Astrocyte (in vitro differentiated cells and primary cell): ENCODE measurements around the gene NLGN1. TPM values are rescaled to one million over a fixed set of nuclear protein-coding genes. Genes with fewer than 3 reads are reported as not detected.

ENCODE experiments used
- DNase-seq: peaks from one replicate; pipeline ENCODE4 v3.0.0-alpha.2; 2010; ENCODE audit warnings: low read depth
- FAIRE-seq: peaks from 2 replicates; lab custom pipeline; 2011; peaks lifted over from hg19 to GRCh38; lab: Jason Lieb, UNC
- H2AFZ ChIP-seq: 2 replicates; pipeline ENCODE4 v1.6.0; 2012; ENCODE audit warnings: low read depth, low read length, inconsistent platforms
- H3K27ac ChIP-seq: 2 replicates; pipeline ENCODE4 v1.5.1; 2011; ENCODE audit warnings: low read depth, low read length, inconsistent platforms
- H3K27me3 ChIP-seq: 2 replicates; pipeline ENCODE4 v1.6.0; 2011; ENCODE audit warnings: low read length, inconsistent platforms; ENCODE audit not compliant: insufficient read depth
- H3K36me3 ChIP-seq: 2 replicates; pipeline ENCODE4 v1.5.1; 2011; ENCODE audit warnings: low read length, inconsistent platforms; ENCODE audit not compliant: insufficient read depth
- H3K4me1 ChIP-seq: 2 replicates; pipeline ENCODE4 v1.5.1; 2011; ENCODE audit warnings: low read length, inconsistent platforms; ENCODE audit not compliant: insufficient read depth
- H3K4me2 ChIP-seq: 2 replicates; pipeline ENCODE4 v1.6.0; 2012; ENCODE audit warnings: low read length, inconsistent platforms
- H3K4me3 ChIP-seq: 2 replicates; pipeline ENCODE4 v1.5.1; 2011; ENCODE audit warnings: low read depth, mild to moderate bottlenecking, low read length, inconsistent platforms; ENCODE audit not compliant: insufficient read depth
- H3K79me2 ChIP-seq: 2 replicates; pipeline ENCODE4 v1.6.0; 2012; ENCODE audit warnings: mild to moderate bottlenecking, low read length, inconsistent platforms; ENCODE audit not compliant: insufficient read depth
- H3K9ac ChIP-seq: 2 replicates; pipeline ENCODE4 v1.6.0; 2012; ENCODE audit warnings: mild to moderate bottlenecking, low read length, inconsistent platforms
- H3K9me3 ChIP-seq: 2 replicates; pipeline ENCODE4 v1.5.1; 2012; ENCODE audit warnings: low read depth, mild to moderate bottlenecking, low read length, inconsistent platforms; ENCODE audit not compliant: insufficient read depth
- H4K20me1 ChIP-seq: 2 replicates; pipeline ENCODE4 v1.6.0; 2012; ENCODE audit warnings: low read length, inconsistent platforms; ENCODE audit not compliant: insufficient read depth
- H3K27ac Mint-ChIP-seq: one replicate; pipeline ENCODE4 v1.8.0; 2021; ENCODE audit warnings: mild to moderate bottlenecking, mixed read lengths; ENCODE audit not compliant: unreplicated experiment
- H3K27me3 Mint-ChIP-seq: one replicate; pipeline ENCODE4 v1.8.0; 2021; ENCODE audit warnings: low read depth, mixed read lengths; ENCODE audit not compliant: unreplicated experiment
- H3K36me3 Mint-ChIP-seq: one replicate; pipeline ENCODE4 v1.8.0; 2021; ENCODE audit warnings: low read depth, mixed read lengths; ENCODE audit not compliant: unreplicated experiment
- H3K4me1 Mint-ChIP-seq: one replicate; pipeline ENCODE4 v1.8.0; 2021; ENCODE audit warnings: low read depth, mixed read lengths; ENCODE audit not compliant: unreplicated experiment
- H3K4me3 Mint-ChIP-seq: one replicate; pipeline ENCODE4 v1.8.0; 2021; ENCODE audit warnings: mild to moderate bottlenecking, moderate library complexity, mixed read lengths; ENCODE audit not compliant: unreplicated experiment
- H3K9me3 Mint-ChIP-seq: one replicate; pipeline ENCODE4 v1.8.0; 2021; ENCODE audit warnings: mild to moderate bottlenecking, mixed read lengths; ENCODE audit not compliant: unreplicated experiment
- CTCF ChIP-seq: IDR thresholded peaks from 2 replicates; pipeline ENCODE4 v1.5.1; 2011; ENCODE audit warnings: low read depth, mild to moderate bottlenecking, inconsistent platforms, low read length, moderate library complexity; ENCODE audit not compliant: insufficient read depth
- EZH2 ChIP-seq: IDR thresholded peaks from 2 replicates; pipeline ENCODE4 v1.6.1; 2012; ENCODE audit warnings: mild to moderate bottlenecking, low read length, inconsistent platforms; ENCODE audit not compliant: insufficient read depth
- total RNA-seq: library from RNA; stranded (reverse); gene quantifications from 2 replicates; pipeline ENCODE4 v1.2.1, GENCODE V29; 2021

Gene NLGN1
- total RNA-seq, 1 donor from 2014 or later, result 1.2 TPM

GRCh38 chr3:174268586-174268985, 871.0 kb downstream of the NLGN1 start:
- no peak overlapping the region for H3K9ac ChIP-seq
- H3K36me3 Mint-ChIP-seq, result no peaks in the 10 kb centered on the region
- no peaks in the 10 kb centered on the region for H3K9me3 Mint-ChIP-seq
- DNase-seq, result no peak
- H3K27me3 Mint-ChIP-seq, result no peaks in the 10 kb centered on the region
- H3K36me3 ChIP-seq, result no peaks in the 10 kb centered on the region
- H3K27ac Mint-ChIP-seq, result no peak overlapping the region
- FAIRE-seq, result no peak
- no peaks in the 10 kb centered on the region for H3K9me3 ChIP-seq
- no peaks in the 10 kb centered on the region for H3K4me1 ChIP-seq
- H4K20me1 ChIP-seq, result no peaks in the 10 kb centered on the region
- no peak overlapping the region for H3K4me3 ChIP-seq
- no peak overlapping the region for H3K4me2 ChIP-seq
- no peaks in the 10 kb centered on the region for H3K4me1 Mint-ChIP-seq
- no peak overlapping the region for H2AFZ ChIP-seq
- no peaks in the 10 kb centered on the region for H3K27me3 ChIP-seq
- H3K4me3 Mint-ChIP-seq, result no peak overlapping the region
- no peak overlapping the region for H3K27ac ChIP-seq
- TF ChIP-seq EZH2 (no peak), CTCF (no peak)
- H3K79me2 ChIP-seq, result no peaks in the 10 kb centered on the region

DNA sequence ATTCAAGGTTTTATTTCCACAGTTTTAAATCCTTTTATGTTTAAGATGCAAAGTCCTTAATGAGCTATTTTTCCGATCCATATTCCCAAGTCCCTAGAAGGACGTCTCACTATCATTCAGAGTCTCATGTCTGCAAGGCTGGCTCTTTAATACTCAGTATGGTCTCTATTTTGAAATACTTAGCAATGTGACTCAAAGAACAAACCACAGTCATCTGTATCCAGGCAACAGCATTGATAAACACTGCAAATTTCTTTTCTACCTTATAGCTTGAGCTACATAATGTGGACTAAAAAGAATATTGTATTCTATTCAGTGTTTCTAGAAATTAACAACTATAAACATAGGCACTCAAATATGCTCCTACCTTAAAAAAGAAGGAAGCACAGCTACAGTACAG, 873.3 kb downstream of the NLGN1 start:
- TF ChIP-seq EZH2, result no peak
- no peak for TF ChIP-seq CTCF
- Histone ChIP-seq H3K79me2 (no peaks in the 10 kb centered on the region), H3K9ac (no peak overlapping the region), H3K9me3 (no peaks in the 10 kb centered on the region), H3K4me2 (no peak overlapping the region), H3K4me3 (no peak overlapping the region), H3K27me3 (no peaks in the 10 kb centered on the region), H2AFZ (no peak overlapping the region), H4K20me1 (no peaks in the 10 kb centered on the region), H3K4me1 (no peaks in the 10 kb centered on the region), H3K27ac (no peak overlapping the region), H3K36me3 (no peaks in the 10 kb centered on the region)
- Mint-ChIP-seq H3K9me3 (no peaks in the 10 kb centered on the region), H3K27me3 (no peaks in the 10 kb centered on the region), H3K27ac (no peak overlapping the region), H3K4me1 (no peaks in the 10 kb centered on the region), H3K4me3 (no peak overlapping the region), H3K36me3 (no peaks in the 10 kb centered on the region)
- DNase-seq, result peak; percentile 73
- no peak for FAIRE-seq

- no peak for FAIRE-seq
- H3K27me3 Mint-ChIP-seq, result no peaks in the 10 kb centered on the region
- DNase-seq, result no peak
These were observed 877.8 kb downstream of the NLGN1 start for GRCh38 chr3:174275336-174275735.

More at GRCh38 chr3:174275336-174275735, 877.8 kb downstream of the NLGN1 start:
- no peak for TF ChIP-seq CTCF
- no peak for TF ChIP-seq EZH2
- no peaks in the 10 kb centered on the region for H3K36me3 ChIP-seq
- no peaks in the 10 kb centered on the region for H3K4me1 Mint-ChIP-seq
- no peaks in the 10 kb centered on the region for H3K9me3 Mint-ChIP-seq
- no peak overlapping the region for H3K27ac ChIP-seq
- no peaks in the 10 kb centered on the region for H3K4me1 ChIP-seq
- H3K36me3 Mint-ChIP-seq, result no peaks in the 10 kb centered on the region
- no peaks in the 10 kb centered on the region for H4K20me1 ChIP-seq
- H3K27ac Mint-ChIP-seq, result no peak overlapping the region
- no peak overlapping the region for H2AFZ ChIP-seq
- H3K4me3 ChIP-seq, result no peak overlapping the region
- H3K9me3 ChIP-seq, result no peaks in the 10 kb centered on the region
- no peak overlapping the region for H3K4me2 ChIP-seq
- H3K9ac ChIP-seq, result no peak overlapping the region
- no peaks in the 10 kb centered on the region for H3K79me2 ChIP-seq
- H3K4me3 Mint-ChIP-seq, result no peak overlapping the region
- no peaks in the 10 kb centered on the region for H3K27me3 ChIP-seq
